Ishikawa (cell line): ENCODE results near the gene CEP131.

Experiments
- CEBPB ChIP-seq: IDR thresholded peaks from 2 replicates; pipeline ENCODE4 v1.6.1; 2012
- EP300 ChIP-seq: IDR thresholded peaks from 2 replicates; pipeline ENCODE4 v1.6.1; 2012; ENCODE audit warnings: borderline replicate concordance
- TAF1 ChIP-seq: IDR thresholded peaks from 2 replicates; pipeline ENCODE4 v1.6.1; 2012; ENCODE audit warnings: low read depth, mild to moderate bottlenecking

- TF ChIP-seq TAF1 (no peak), EP300 (no peak), CEBPB (no peak)
Observed at GRCh38 chr17:81160306-81160705, 62.5 kb downstream of the CEP131 start.
